Activated CD8-positive, alpha-beta memory T cell treated with anti-CD3 and anti-CD28 coated beads, Interleukin-2, amount 50 U/mL, for 1 hour (primary cell): ENCODE results near the gene DRAM1.
"Not testable (repeated sequence)": the region's sequence is repeated elsewhere in the genome, so short reads cannot be mapped to it uniquely, and the experiment has no call there.

Source experiments
- DNase-seq: peaks from one replicate; pipeline ENCODE4 v3.0.0-alpha.2; 2020; ENCODE audit errors: extremely low read depth

DRAM1 gene, protein sequence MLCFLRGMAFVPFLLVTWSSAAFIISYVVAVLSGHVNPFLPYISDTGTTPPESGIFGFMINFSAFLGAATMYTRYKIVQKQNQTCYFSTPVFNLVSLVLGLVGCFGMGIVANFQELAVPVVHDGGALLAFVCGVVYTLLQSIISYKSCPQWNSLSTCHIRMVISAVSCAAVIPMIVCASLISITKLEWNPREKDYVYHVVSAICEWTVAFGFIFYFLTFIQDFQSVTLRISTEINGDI

DNA sequence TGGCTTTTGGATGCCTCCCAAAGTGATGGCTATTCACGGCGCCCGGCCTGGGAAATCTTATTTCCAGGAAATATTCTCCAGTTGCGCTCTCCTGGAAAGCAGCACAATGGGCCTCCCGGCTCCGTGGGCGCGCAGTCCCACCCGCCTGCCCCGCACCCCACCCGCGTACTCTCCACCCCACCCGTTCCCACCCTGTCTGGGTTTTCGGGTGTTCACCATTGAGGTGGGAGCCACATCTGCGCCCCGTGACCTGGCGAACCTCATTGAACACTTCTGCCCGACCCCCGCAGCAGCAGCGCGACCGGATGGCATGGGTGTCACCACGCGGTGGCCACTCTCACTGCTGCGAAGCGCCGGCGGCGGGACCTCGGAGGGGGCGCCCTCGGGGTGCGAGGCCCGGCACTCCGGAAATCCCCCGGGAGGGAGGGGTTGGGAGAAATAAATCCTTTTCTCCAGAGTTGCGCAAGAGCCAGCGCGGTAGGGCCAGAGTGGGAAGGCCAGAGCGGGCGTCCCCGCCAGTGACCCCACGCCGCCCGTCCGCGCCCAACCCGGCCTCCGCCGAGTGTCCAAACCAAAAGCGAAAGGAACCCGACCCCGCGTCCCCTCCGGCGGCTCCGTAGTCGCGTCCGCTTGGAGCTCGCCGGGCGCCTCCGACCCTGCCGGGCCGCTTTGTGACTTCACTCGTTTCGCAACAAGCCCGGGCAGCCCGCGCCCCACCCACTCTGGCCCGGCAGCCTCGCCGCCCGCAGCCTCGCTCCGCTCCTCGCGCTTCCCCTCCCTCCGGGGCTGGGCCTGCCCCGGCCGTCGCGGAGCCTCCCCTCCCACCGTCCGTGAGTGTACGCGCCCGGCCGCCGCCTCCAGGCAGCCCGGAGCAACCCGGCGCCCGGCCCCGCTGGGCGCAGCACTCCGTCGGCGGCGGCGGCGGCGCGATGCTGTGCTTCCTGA is at the start of gene DRAM1:
TSS of gene DRAM1 (plus strand) at position 720 of the 945 bp plus-strand sequence. CDS start at position 930, 210 bp downstream.
- peak; percentile 28 for DNase-seq

DNA sequence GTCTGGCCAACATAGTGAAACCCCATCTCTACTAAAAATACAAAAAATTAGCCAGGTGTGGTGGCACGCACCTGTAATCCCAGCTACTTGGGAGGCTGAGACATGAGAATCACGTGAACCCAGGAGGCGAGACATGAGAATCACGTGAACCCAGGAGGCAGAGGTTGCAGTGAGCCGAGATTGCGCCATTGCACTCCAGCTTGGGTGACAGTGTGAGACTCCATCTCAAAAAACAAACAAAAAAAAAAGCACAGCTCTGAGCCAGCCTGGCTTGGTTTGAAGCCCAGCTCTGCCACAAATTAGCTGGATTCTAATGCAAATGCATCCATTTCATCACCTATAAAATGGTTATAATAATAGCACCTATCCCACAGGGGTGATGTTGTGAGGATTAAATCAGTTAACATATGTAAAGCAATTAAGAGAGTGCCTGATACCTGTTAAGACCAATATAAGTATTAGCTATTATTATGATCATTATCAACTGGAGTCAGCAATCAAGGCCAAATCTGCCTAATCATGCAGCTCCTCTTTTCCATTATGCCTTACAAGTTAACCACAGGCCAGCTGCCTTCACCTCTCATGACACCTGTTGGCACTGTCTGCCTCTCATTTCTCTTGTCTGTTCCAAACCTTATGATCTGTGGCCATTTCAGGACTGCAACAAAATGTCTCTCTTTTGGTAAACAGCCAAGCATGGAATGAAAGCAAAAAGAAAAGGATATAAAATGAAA is 48.8 kb upstream of the DRAM1 start:
- no peak for DNase-seq

GRCh38 chr12:101829639-101830366 is 47.6 kb upstream of the DRAM1 start:
- DNase-seq = no peak

- DNase-seq = peak; percentile 85
These were observed 46.7 kb upstream of the DRAM1 start, which contains the start of gene GNPTAB for GRCh38 chr12:101830367-101831325. Gene GNPTAB, minus strand, starts transcription at chr12:101830959. Its CDS starts 284 bp downstream, at chr12:101830675.

GRCh38 chr12:101832030-101832429 is 45.4 kb upstream of the DRAM1 start:
- DNase-seq = no peak

- DNase-seq = no peak
These were observed 38.6 kb upstream of the DRAM1 start for GRCh38 chr12:101838628-101839323.

GRCh38 chr12:101839324-101840283 is 37.8 kb upstream of the DRAM1 start:
- peak; percentile 25 for DNase-seq

DNA sequence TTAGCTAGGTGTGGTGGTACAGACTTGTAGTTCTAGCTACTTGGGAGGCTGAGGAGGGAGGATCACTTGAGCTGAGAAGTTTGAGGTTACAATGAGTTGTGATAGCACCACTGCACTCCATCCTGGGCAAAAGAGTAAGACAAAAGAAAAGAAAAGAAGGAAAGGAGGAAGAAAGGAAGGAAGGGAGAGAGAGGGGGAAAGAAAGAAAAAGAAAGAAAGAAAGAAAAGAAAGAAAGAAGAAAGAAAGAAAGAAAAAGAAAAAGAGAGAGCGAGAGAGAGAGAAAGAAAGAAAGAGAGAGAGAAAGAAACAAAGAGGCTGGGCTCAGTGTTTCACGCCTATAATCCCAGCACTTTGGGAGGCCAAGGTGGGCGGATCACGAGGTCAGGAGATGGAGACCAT is 36.3 kb upstream of the DRAM1 start:
- DNase-seq = no peak

GRCh38 chr12:101845137-101845711 is 32.2 kb upstream of the DRAM1 start:
- no peak for DNase-seq

DNA sequence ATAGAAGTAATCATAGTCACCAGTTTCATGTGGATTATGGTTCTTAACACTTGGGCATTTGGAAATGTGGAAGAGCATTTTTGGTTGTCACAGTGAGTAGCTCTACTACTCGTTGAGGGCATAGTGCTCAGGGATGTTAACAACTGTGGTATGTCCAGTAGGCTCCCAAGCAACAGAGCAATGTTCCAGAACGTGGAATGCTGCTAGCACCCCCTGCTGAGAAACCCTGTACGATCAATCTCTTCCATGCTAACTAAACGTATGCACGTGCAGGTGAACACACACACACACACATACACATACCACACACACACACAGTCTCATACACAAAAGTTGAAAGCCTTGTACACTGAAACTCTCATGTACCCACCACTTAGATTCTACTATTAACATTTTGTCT is 30.1 kb upstream of the DRAM1 start:
- no peak for DNase-seq

DNA sequence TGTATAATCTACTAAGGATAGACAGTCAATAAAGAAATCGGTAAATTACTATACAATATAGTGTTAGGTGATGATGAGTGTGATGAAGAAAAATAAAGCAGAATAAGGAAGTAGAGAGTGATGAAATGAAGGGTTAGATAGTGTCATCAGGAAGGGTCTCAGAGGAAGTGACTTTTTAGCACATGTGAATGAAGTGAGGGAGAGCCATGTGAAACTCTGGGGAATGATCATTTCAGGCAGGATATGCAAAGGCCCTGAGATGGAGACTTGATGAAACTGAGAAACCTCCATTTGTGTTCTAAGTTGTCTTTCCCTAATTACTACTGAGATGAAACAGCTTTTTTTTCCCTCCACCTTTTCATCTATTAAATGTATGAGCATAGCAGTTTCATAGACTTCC is 27.2 kb upstream of the DRAM1 start:
- no peak for DNase-seq

GRCh38 chr12:101852998-101853397 is 24.4 kb upstream of the DRAM1 start:
- no peak for DNase-seq

GRCh38 chr12:101854747-101855146 is 22.6 kb upstream of the DRAM1 start:
- DNase-seq = no peak

GRCh38 chr12:101855364-101855884 is 22.0 kb upstream of the DRAM1 start:
- DNase-seq = no peak

- DNase-seq = no peak
These were observed 21.4 kb upstream of the DRAM1 start for GRCh38 chr12:101855976-101856375.

DNA sequence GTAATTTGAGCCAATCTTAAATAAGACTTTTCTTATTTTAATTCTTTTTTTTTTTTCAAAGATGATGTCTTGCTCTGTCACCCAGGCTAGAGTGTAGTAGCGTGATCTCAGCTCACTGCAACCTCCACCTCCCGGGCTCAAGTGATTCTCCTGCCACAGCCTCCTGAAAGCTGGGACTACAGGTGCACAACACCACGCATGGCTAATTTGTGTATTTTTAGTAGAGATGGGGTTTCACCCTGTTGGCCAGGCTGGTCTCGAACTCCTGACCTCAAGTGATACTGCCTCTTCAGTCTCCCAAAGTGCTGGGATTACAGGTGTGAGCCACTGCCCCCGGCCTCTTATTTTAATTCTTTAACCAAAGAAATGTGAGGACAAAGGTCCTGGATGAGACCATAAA is 20.8 kb upstream of the DRAM1 start:
- not testable (repeated sequence) for DNase-seq

DNA sequence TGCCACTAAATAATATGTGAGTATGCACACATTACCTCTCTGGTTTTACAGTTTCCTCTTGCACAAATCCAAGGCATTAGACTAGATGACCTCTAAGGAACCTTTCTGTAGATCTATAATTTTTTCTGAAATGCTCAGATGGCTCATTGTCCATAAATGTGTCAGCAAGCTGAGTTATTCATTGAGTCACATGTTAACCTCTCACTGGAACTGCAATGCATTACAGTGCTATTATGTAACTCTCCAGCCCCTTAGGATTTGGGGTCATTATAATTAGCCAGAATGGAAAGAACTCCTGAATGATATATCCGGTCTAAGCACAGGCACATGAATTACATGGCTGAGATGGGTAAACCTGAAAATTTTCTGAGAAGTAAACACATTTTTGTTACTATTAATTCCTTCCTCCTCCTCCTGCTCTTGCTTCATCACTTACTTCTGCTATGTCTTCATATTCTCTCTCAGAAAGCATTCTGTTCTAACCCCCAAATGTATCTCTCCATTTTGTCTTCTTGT is 20.3 kb upstream of the DRAM1 start:
- DNase-seq = no peak

DNA sequence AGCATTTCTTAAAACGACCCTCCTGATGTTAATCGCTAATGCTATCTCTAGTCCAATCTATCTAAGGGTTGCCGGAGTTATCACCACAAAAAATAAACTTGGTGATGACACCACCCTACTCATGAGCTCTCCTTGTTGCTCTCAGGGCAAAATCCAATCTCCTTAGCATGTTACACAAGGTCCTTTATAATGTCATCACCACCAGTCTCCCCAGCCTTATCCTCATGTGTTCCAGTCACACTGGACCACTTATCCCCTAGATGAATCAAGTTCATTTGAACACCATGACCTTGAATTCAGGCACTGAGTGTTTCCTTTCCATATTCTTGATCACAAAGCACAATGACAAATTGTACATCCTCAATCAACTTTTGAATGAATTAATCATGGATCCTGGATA is 19.0 kb upstream of the DRAM1 start:
- DNase-seq = no peak
